WTC11 (cell line): Measurements from ENCODE around the gene FBXL13.

Experiments used
- GABPB1 ChIP-seq: sonication (generic); formaldehyde crosslinking; IDR thresholded peaks from 2 replicates; pipeline ENCODE4 v1.8.1; 2023; ENCODE audit warnings: mild to moderate bottlenecking, missing genetic modification reagents
- GTF2I ChIP-seq: fragments of 250-450 bp; sonication (Bioruptor Pico); conservative IDR thresholded peaks from 2 replicates; pipeline ENCODE4 v1.4.0; 2021; ENCODE audit warnings: mild to moderate bottlenecking
- NR2C2 ChIP-seq: sonication (generic); formaldehyde crosslinking; IDR thresholded peaks from 2 replicates; pipeline ENCODE4 v1.8.0; 2022; ENCODE audit warnings: mild to moderate bottlenecking, missing genetic modification reagents
- ZBTB43 ChIP-seq: sonication (generic); formaldehyde crosslinking; IDR thresholded peaks from 2 replicates; pipeline ENCODE4 v1.8.1; 2023; ENCODE audit warnings: mild to moderate bottlenecking, missing genetic modification reagents
- TF ChIP-seq, protein P1 (sequence below): fragments of 200-600 bp; IDR thresholded peaks from 2 replicates; pipeline ENCODE4 v1.8.0; 2022; ENCODE audit warnings: antibody characterized with exemption
- TF ChIP-seq, protein P2 (sequence below): sonication (generic); formaldehyde crosslinking; IDR thresholded peaks from 2 replicates; pipeline ENCODE4 v1.8.1; 2023; ENCODE audit warnings: mild to moderate bottlenecking, missing genetic modification reagents

DNA sequence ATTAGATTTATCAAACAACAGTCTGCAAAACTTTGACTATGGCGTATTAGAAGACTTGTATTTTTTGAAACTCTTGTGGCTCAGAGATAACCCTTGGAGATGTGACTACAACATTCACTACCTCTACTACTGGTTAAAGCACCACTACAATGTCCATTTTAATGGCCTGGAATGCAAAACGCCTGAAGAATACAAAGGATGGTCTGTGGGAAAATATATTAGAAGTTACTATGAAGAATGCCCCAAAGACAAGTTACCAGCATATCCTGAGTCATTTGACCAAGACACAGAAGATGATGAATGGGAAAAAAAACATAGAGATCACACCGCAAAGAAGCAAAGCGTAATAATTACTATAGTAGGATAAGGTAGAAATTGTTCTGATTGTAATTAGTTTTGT is 130.4 kb downstream of the FBXL13 start:
- TF ChIP-seq, protein P1, sequence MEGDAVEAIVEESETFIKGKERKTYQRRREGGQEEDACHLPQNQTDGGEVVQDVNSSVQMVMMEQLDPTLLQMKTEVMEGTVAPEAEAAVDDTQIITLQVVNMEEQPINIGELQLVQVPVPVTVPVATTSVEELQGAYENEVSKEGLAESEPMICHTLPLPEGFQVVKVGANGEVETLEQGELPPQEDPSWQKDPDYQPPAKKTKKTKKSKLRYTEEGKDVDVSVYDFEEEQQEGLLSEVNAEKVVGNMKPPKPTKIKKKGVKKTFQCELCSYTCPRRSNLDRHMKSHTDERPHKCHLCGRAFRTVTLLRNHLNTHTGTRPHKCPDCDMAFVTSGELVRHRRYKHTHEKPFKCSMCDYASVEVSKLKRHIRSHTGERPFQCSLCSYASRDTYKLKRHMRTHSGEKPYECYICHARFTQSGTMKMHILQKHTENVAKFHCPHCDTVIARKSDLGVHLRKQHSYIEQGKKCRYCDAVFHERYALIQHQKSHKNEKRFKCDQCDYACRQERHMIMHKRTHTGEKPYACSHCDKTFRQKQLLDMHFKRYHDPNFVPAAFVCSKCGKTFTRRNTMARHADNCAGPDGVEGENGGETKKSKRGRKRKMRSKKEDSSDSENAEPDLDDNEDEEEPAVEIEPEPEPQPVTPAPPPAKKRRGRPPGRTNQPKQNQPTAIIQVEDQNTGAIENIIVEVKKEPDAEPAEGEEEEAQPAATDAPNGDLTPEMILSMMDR = no peak
- TF ChIP-seq GABPB1 (CRISPR knock-in tag) = no peak
- TF ChIP-seq ZBTB43 (CRISPR knock-in tag) = no peak
- TF ChIP-seq, protein P2, sequence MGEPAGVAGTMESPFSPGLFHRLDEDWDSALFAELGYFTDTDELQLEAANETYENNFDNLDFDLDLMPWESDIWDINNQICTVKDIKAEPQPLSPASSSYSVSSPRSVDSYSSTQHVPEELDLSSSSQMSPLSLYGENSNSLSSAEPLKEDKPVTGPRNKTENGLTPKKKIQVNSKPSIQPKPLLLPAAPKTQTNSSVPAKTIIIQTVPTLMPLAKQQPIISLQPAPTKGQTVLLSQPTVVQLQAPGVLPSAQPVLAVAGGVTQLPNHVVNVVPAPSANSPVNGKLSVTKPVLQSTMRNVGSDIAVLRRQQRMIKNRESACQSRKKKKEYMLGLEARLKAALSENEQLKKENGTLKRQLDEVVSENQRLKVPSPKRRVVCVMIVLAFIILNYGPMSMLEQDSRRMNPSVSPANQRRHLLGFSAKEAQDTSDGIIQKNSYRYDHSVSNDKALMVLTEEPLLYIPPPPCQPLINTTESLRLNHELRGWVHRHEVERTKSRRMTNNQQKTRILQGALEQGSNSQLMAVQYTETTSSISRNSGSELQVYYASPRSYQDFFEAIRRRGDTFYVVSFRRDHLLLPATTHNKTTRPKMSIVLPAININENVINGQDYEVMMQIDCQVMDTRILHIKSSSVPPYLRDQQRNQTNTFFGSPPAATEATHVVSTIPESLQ (CRISPR knock-in tag) = no peak
- no peak for TF ChIP-seq GTF2I (CRISPR knock-in tag)
- TF ChIP-seq NR2C2 (CRISPR knock-in tag) = no peak
